ENCODE data around the gene DMAC2L.

DMAC2L gene

GRCh38 chr14:50288146-50288545 lies 24.0 kb upstream of the DMAC2L start:
- WGBS (ENCODE audit: insufficient coverage): 100% methylated on average over 3 of the region's 5 CpGs
- no peak overlapping the region for H3K27ac ChIP-seq (ENCODE audit: insufficient read depth in 1 of 2, low read depth in 1 of 2, low read length in 2 of 2, poor library complexity in 1 of 2, severe bottlenecking in 2 of 2)
- H3K36me3 ChIP-seq (ENCODE audit: control insufficient read depth in 4 of 4, insufficient read depth in 4 of 4, low read length in 3 of 4): peaks cover 7 to 10% (median 8%) of the 10 kb centered on the region in 4 experiments
- H3K9me3 ChIP-seq (ENCODE audit: control extremely low read depth in 1 of 5, control insufficient read depth in 4 of 5, insufficient read depth in 2 of 5, low read depth in 1 of 5, low read length in 4 of 5): no peaks in the 10 kb centered on the region
- H3K27me3 ChIP-seq (replicated peaks in 2 of 5; ENCODE audit: control insufficient read depth in 4 of 5, insufficient read depth in 5 of 5, low read length in 4 of 5): no peaks in the 10 kb centered on the region
- POLR2A ChIA-PET: no interaction called here
- CTCF ChIA-PET: no interaction called here
- H3K4me1 ChIP-seq (ENCODE audit: control extremely low read depth in 1 of 4, control insufficient read depth in 4 of 4, insufficient read depth in 4 of 4, low read length in 3 of 4): no peaks in the 10 kb centered on the region
- H3K4me3 ChIP-seq (ENCODE audit: control insufficient read depth in 1 of 7, extremely low read depth in 1 of 7, insufficient read depth in 4 of 7, low read depth in 2 of 7, low read length in 6 of 7): no peak overlapping the region
- DNase-seq: no peak

DNA sequence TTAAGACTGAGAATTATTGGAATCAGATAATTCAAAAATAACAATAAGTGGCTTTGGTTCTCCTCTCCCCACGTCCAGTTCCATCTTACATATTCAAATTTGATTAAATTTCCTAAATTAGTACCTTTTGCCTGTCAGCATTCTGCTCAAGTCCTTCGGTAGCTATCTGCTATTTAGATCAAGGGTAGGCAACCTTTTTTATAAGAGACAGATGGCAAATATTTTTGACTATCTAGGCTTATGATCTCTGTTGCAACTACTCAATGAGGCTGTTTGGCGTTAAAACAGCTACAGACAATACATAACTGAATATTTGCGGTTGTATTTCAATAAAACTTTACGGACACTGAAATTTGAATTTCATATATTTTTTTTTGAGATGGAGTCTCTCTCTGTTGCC lies 21.8 kb upstream of the DMAC2L start:
- WGBS (ENCODE audit: insufficient coverage): no CpG with 5 or more reads among the region's 5 CpGs
- Histone ChIP-seq H3K4me3 (ENCODE audit: control insufficient read depth in 1 of 7, extremely low read depth in 1 of 7, insufficient read depth in 4 of 7, low read depth in 2 of 7, low read length in 6 of 7) (no peak overlapping the region), H3K27ac (ENCODE audit: insufficient read depth in 1 of 2, low read depth in 1 of 2, low read length in 2 of 2, poor library complexity in 1 of 2, severe bottlenecking in 2 of 2) (no peak overlapping the region), H3K4me1 (ENCODE audit: control extremely low read depth in 1 of 4, control insufficient read depth in 4 of 4, insufficient read depth in 4 of 4, low read length in 3 of 4) (no peaks in the 10 kb centered on the region), H3K36me3 (ENCODE audit: control insufficient read depth in 4 of 4, insufficient read depth in 4 of 4, low read length in 3 of 4) (peaks cover 10 to 17% (median 12%) of the 10 kb centered on the region in 4 experiments), H3K9me3 (ENCODE audit: control extremely low read depth in 1 of 5, control insufficient read depth in 4 of 5, insufficient read depth in 2 of 5, low read depth in 1 of 5, low read length in 4 of 5) (no peaks in the 10 kb centered on the region), H3K27me3 (replicated peaks in 2 of 5; ENCODE audit: control insufficient read depth in 4 of 5, insufficient read depth in 5 of 5, low read length in 4 of 5) (no peaks in the 10 kb centered on the region)
- DNase-seq: no peak
- ChIA-PET POLR2A (interaction anchor here (0.6 kb wide), 1 partner anchor 98 kb away, joined by 4 read pairs; no protein-coding TSS in a partner anchor), CTCF (no interaction called here)

- no peaks in the 10 kb centered on the region for H3K4me1 ChIP-seq (ENCODE audit: control extremely low read depth in 1 of 4, control insufficient read depth in 4 of 4, insufficient read depth in 4 of 4, low read length in 3 of 4)
- POLR2A ChIA-PET: no interaction called here
- CTCF ChIA-PET: no interaction called here
- no peak overlapping the region for H3K27ac ChIP-seq (ENCODE audit: insufficient read depth in 1 of 2, low read depth in 1 of 2, low read length in 2 of 2, poor library complexity in 1 of 2, severe bottlenecking in 2 of 2)
- no peak for DNase-seq
- no peaks in the 10 kb centered on the region for H3K9me3 ChIP-seq (ENCODE audit: control extremely low read depth in 1 of 5, control insufficient read depth in 4 of 5, insufficient read depth in 2 of 5, low read depth in 1 of 5, low read length in 4 of 5)
- no peaks in the 10 kb centered on the region for H3K27me3 ChIP-seq (replicated peaks in 2 of 5; ENCODE audit: control insufficient read depth in 4 of 5, insufficient read depth in 5 of 5, low read length in 4 of 5)
- H3K36me3 ChIP-seq (ENCODE audit: control insufficient read depth in 4 of 4, insufficient read depth in 4 of 4, low read length in 3 of 4): peaks cover 0 to 14% (median 9%) of the 10 kb centered on the region in 4 experiments
- no peak overlapping the region for H3K4me3 ChIP-seq (ENCODE audit: control insufficient read depth in 1 of 7, extremely low read depth in 1 of 7, insufficient read depth in 4 of 7, low read depth in 2 of 7, low read length in 6 of 7)
- WGBS (ENCODE audit: insufficient coverage): 100% methylated on average over 1 of the region's 2 CpGs
Measured at GRCh38 chr14:50299585-50299984, 12.5 kb upstream of the DMAC2L start.

- POLR2A ChIA-PET: no interaction called here
- no peaks in the 10 kb centered on the region for H3K9me3 ChIP-seq (ENCODE audit: control extremely low read depth in 1 of 5, control insufficient read depth in 4 of 5, insufficient read depth in 2 of 5, low read depth in 1 of 5, low read length in 4 of 5)
- peaks cover 0 to 14% (median 9%) of the 10 kb centered on the region in 4 experiments for H3K36me3 ChIP-seq (ENCODE audit: control insufficient read depth in 4 of 4, insufficient read depth in 4 of 4, low read length in 3 of 4)
- no peak for DNase-seq
- no peaks in the 10 kb centered on the region for H3K27me3 ChIP-seq (replicated peaks in 2 of 5; ENCODE audit: control insufficient read depth in 4 of 5, insufficient read depth in 5 of 5, low read length in 4 of 5)
- CTCF ChIA-PET: no interaction called here
- H3K4me1 ChIP-seq (ENCODE audit: control extremely low read depth in 1 of 4, control insufficient read depth in 4 of 4, insufficient read depth in 4 of 4, low read length in 3 of 4): no peaks in the 10 kb centered on the region
- H3K27ac ChIP-seq (ENCODE audit: insufficient read depth in 1 of 2, low read depth in 1 of 2, low read length in 2 of 2, poor library complexity in 1 of 2, severe bottlenecking in 2 of 2): no peak overlapping the region
- no peak overlapping the region for H3K4me3 ChIP-seq (ENCODE audit: control insufficient read depth in 1 of 7, extremely low read depth in 1 of 7, insufficient read depth in 4 of 7, low read depth in 2 of 7, low read length in 6 of 7)
Measured at GRCh38 chr14:50301914-50302313, 10.2 kb upstream of the DMAC2L start.

GRCh38 chr14:50303744-50304471 lies 8.2 kb upstream of the DMAC2L start:
- no peak overlapping the region for H3K4me3 ChIP-seq (ENCODE audit: control insufficient read depth in 1 of 7, extremely low read depth in 1 of 7, insufficient read depth in 4 of 7, low read depth in 2 of 7, low read length in 6 of 7)
- no peaks in the 10 kb centered on the region for H3K27me3 ChIP-seq (replicated peaks in 2 of 5; ENCODE audit: control insufficient read depth in 4 of 5, insufficient read depth in 5 of 5, low read length in 4 of 5)
- H3K27ac ChIP-seq (ENCODE audit: insufficient read depth in 1 of 2, low read depth in 1 of 2, low read length in 2 of 2, poor library complexity in 1 of 2, severe bottlenecking in 2 of 2): no peak overlapping the region
- peaks cover 0 to 14% (median 9%) of the 10 kb centered on the region in 4 experiments for H3K36me3 ChIP-seq (ENCODE audit: control insufficient read depth in 4 of 4, insufficient read depth in 4 of 4, low read length in 3 of 4)
- no peaks in the 10 kb centered on the region for H3K9me3 ChIP-seq (ENCODE audit: control extremely low read depth in 1 of 5, control insufficient read depth in 4 of 5, insufficient read depth in 2 of 5, low read depth in 1 of 5, low read length in 4 of 5)
- ChIA-PET POLR2A (no interaction called here), CTCF (interaction anchor here (0.5 to 1.0 kb wide), 2 partner anchors 14 to 78 kb away, joined by 3 read pairs; no protein-coding TSS in a partner anchor)
- peak; percentile 40 to 77 (median 63) for DNase-seq
- H3K4me1 ChIP-seq (ENCODE audit: control extremely low read depth in 1 of 4, control insufficient read depth in 4 of 4, insufficient read depth in 4 of 4, low read length in 3 of 4): no peaks in the 10 kb centered on the region
- 86% methylated on average over 4 of the region's 8 CpGs for WGBS (ENCODE audit: insufficient coverage)

GRCh38 chr14:50308363-50308915 lies 3.7 kb upstream of the DMAC2L start:
- POLR2A ChIA-PET: no interaction called here
- CTCF ChIA-PET: interaction anchor here (0.8 to 1.0 kb wide), 2 partner anchors 28 to 130 kb away, joined by 3 read pairs; no protein-coding TSS in a partner anchor
- H3K27me3 ChIP-seq (replicated peaks in 2 of 5; ENCODE audit: control insufficient read depth in 4 of 5, insufficient read depth in 5 of 5, low read length in 4 of 5): no peaks in the 10 kb centered on the region
- no peaks in the 10 kb centered on the region for H3K36me3 ChIP-seq (ENCODE audit: control insufficient read depth in 4 of 4, insufficient read depth in 4 of 4, low read length in 3 of 4)
- peaks cover 8 to 20% (median 18%) of the 10 kb centered on the region in 4 experiments for H3K4me1 ChIP-seq (ENCODE audit: control extremely low read depth in 1 of 4, control insufficient read depth in 4 of 4, insufficient read depth in 4 of 4, low read length in 3 of 4)
- no peak for DNase-seq
- no peak overlapping the region for H3K27ac ChIP-seq (ENCODE audit: insufficient read depth in 1 of 2, low read depth in 1 of 2, low read length in 2 of 2, poor library complexity in 1 of 2, severe bottlenecking in 2 of 2)
- no peaks in the 10 kb centered on the region for H3K9me3 ChIP-seq (ENCODE audit: control extremely low read depth in 1 of 5, control insufficient read depth in 4 of 5, insufficient read depth in 2 of 5, low read depth in 1 of 5, low read length in 4 of 5)
- no peak overlapping the region for H3K4me3 ChIP-seq (ENCODE audit: control insufficient read depth in 1 of 7, extremely low read depth in 1 of 7, insufficient read depth in 4 of 7, low read depth in 2 of 7, low read length in 6 of 7)
- WGBS (ENCODE audit: insufficient coverage): 100% methylated on average over 2 of the region's 4 CpGs

- ChIA-PET POLR2A (no interaction called here), CTCF (interaction anchor here (1.4 to 2.7 kb wide), 2 partner anchors 10 to 112 kb away, joined by 3 to 9 read pairs; no protein-coding TSS in a partner anchor)
- no peak overlapping the region for H3K4me3 ChIP-seq (ENCODE audit: control insufficient read depth in 1 of 7, extremely low read depth in 1 of 7, insufficient read depth in 4 of 7, low read depth in 2 of 7, low read length in 6 of 7)
- DNase-seq: no peak
- no peak overlapping the region for H3K27ac ChIP-seq (ENCODE audit: insufficient read depth in 1 of 2, low read depth in 1 of 2, low read length in 2 of 2, poor library complexity in 1 of 2, severe bottlenecking in 2 of 2)
- H3K9me3 ChIP-seq (ENCODE audit: control extremely low read depth in 1 of 5, control insufficient read depth in 4 of 5, insufficient read depth in 2 of 5, low read depth in 1 of 5, low read length in 4 of 5): peaks cover 0 to 6% (median 0%) of the 10 kb centered on the region in 5 experiments
- H3K4me1 ChIP-seq (ENCODE audit: control extremely low read depth in 1 of 4, control insufficient read depth in 4 of 4, insufficient read depth in 4 of 4, low read length in 3 of 4): peaks cover 8 to 22% (median 18%) of the 10 kb centered on the region in 4 experiments
- H3K27me3 ChIP-seq (replicated peaks in 2 of 5; ENCODE audit: control insufficient read depth in 4 of 5, insufficient read depth in 5 of 5, low read length in 4 of 5): no peaks in the 10 kb centered on the region
- 80% methylated on average over 2 of the region's 4 CpGs for WGBS (ENCODE audit: insufficient coverage)
- H3K36me3 ChIP-seq (ENCODE audit: control insufficient read depth in 4 of 4, insufficient read depth in 4 of 4, low read length in 3 of 4): peaks cover 0 to 5% (median 3%) of the 10 kb centered on the region in 4 experiments
Measured at GRCh38 chr14:50310445-50310844, 1.7 kb upstream of the DMAC2L start.

Measured in common myeloid progenitor, CD34-positive (primary cell).